ENCODE results near the gene CYB561D1. TPM values are rescaled to one million over a fixed set of nuclear protein-coding genes. Genes with fewer than 3 reads are reported as not detected.

CYB561D1 gene
- total and polyA plus RNA-seq, 12 donors = 4.4 to 21.2 (median 11.5) TPM

DNA sequence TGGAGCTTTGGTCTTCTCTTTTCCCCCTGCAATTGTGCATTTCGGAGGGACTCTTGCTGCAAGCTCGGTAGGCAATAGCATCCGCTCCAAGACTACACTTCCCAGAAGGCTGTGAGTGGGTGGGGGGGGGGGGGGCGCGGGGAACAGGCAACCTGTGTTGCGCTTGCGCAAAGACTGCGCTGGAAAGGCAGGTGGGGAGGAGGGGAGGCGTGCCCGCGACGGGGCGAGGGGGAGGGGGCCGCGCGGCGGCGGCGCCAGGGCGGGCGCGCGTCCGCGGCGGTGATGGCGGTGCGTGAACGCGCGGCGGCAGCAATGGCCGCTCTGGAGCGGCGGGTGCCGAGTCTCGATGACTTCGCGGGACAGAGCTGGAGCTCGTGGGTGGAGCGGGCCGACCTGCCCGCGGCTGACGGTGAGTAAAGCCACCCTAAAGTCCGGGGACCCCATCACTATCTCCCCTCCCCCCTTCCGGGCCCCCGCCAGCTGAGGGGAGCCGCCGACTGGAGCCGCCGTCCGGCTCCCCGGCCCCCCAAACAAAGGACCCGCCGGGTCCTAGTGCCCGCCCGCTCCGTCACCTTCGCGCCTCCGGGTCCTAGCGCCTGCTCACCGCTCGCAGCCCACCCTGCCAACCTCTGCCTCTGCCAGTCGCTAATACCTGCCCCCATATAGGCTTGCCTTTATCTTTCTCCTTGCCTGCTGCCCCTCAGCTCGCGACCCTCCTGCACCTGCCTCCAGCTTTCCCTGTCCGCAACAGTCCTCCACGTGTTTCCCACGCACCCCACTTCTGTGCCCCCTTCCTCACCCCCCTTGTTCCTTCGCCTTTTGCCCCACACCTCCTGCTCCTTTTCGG is 10.0 kb upstream of the CYB561D1 start, which contains the start of gene ATXN7L2:
TSS of gene ATXN7L2 (plus strand) at position 234 of the 847 bp plus-strand sequence. CDS start at position 283, 49 bp downstream.
- H3K9me3 ChIP-seq (replicated peaks in 1 of 3) = no peaks in the 10 kb centered on the region
- intact Hi-C loops (cut with DNase I) = loop anchor here (5.0 to 10.0 kb wide), 2 partner anchors 57 to 59 kb away; partner anchors contain the start of gene PSMA5 (in 2 of the 2)
- DNase-seq = peak; percentile 91 to 96 (median 94)

DNA sequence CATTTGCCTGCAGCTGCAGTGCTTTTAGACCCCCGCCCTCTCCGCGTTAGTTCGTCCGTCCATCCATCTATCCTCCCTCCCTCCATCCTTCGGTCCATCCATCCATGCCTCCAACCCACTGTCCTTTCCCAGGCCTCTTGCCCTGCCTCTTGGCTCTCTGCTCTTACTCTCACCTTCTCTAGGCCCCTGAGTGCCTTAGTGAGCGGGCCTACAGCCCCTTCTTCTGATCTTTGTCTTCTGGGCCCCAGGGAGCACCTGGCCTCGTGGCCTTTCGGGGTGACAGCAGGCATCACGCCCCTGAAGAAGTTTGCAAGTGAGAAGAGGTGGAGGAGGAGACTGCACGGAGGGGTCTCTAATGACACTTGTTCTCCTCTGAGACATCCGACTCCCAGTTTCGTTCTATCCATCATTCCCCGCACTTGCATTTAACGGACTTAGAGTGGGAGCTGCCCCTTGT is 9.3 kb upstream of the CYB561D1 start:
- no peak for DNase-seq
- 25 to 33% (median 28%) methylated on average over 15 of the region's 15 CpGs for WGBS, 4 donors
- H3K4me3 ChIP-seq = peak overlapping the region in 3 of 4 donors; percentile 38 to 88 (median 72)
- TF ChIP-seq, protein P1, sequence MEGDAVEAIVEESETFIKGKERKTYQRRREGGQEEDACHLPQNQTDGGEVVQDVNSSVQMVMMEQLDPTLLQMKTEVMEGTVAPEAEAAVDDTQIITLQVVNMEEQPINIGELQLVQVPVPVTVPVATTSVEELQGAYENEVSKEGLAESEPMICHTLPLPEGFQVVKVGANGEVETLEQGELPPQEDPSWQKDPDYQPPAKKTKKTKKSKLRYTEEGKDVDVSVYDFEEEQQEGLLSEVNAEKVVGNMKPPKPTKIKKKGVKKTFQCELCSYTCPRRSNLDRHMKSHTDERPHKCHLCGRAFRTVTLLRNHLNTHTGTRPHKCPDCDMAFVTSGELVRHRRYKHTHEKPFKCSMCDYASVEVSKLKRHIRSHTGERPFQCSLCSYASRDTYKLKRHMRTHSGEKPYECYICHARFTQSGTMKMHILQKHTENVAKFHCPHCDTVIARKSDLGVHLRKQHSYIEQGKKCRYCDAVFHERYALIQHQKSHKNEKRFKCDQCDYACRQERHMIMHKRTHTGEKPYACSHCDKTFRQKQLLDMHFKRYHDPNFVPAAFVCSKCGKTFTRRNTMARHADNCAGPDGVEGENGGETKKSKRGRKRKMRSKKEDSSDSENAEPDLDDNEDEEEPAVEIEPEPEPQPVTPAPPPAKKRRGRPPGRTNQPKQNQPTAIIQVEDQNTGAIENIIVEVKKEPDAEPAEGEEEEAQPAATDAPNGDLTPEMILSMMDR (IDR thresholded peaks at IDR 0.05) = no peak
- no peak for TF ChIP-seq POLR2A (IDR thresholded peaks at IDR 0.05)
- intact Hi-C loops (cut with DNase I) = loop anchor here (5.0 to 10.0 kb wide), 2 partner anchors 57 to 60 kb away; partner anchors contain the start of gene PSMA5 (in 2 of the 2)
- no peaks in the 10 kb centered on the region for H3K27me3 ChIP-seq
- H3K9me3 ChIP-seq (replicated peaks in 1 of 3) = no peaks in the 10 kb centered on the region
- peaks cover 0 to 3% of the 10 kb centered on the region in 2 donors for H3K36me3 ChIP-seq (replicated peaks in 1 of 2)
- H3K27ac ChIP-seq = no peak overlapping the region
- H3K4me1 ChIP-seq (replicated peaks in 1 of 2) = peaks cover 13 to 22% of the 10 kb centered on the region in 2 donors

More for the DNA sequence above, 10.0 kb upstream of the CYB561D1 start, which contains the start of gene ATXN7L2:
- TF ChIP-seq, protein P1 (IDR thresholded peaks at IDR 0.05) = no peak
- peak; percentile 47 to 70 for TF ChIP-seq POLR2A (IDR thresholded peaks at IDR 0.05)
- 0 to 1% (median 0%) methylated on average over 11 to 73 of the region's 73 CpGs for WGBS, 4 donors
- peaks cover 13 to 21% of the 10 kb centered on the region in 2 donors for H3K4me1 ChIP-seq (replicated peaks in 1 of 2)
- peaks cover 0 to 3% of the 10 kb centered on the region in 2 donors for H3K36me3 ChIP-seq (replicated peaks in 1 of 2)
- peak within 1 kb of the TSS in 3 of 4 donors; percentile 38 to 88 (median 72) for H3K4me3 ChIP-seq
- no peaks in the 10 kb centered on the region for H3K27me3 ChIP-seq
- H3K27ac ChIP-seq = peak within 1 kb of the TSS in 4 of 5 donors; percentile 75 to 97 (median 94)

DNA sequence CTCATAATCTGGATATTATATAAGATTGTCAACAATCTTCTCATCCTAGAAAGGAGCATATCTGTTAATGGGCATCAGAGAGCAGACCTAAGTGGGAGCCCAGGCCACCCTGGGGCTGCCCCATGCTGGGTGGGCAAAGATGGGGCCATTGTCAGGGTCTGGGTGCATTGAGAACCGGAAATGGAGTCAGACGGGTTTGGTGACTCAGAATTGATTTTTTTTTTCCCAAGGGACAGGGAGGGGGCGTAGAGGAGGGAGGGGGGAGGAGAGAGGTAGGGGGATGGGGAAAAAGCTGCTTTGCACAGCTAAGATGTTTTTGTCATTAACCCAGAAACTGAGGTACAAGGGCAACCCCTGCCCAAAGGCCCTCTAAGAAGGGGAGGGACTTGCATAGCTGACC is 8.9 kb upstream of the CYB561D1 start:
- TF ChIP-seq POLR2A (IDR thresholded peaks at IDR 0.05) = no peak
- TF ChIP-seq, protein P1 (IDR thresholded peaks at IDR 0.05) = no peak
- Histone ChIP-seq H3K4me3 (no peak overlapping the region), H3K9me3 (replicated peaks in 1 of 3) (no peaks in the 10 kb centered on the region), H3K27me3 (no peaks in the 10 kb centered on the region), H3K4me1 (replicated peaks in 1 of 2) (peaks cover 13 to 22% of the 10 kb centered on the region in 2 donors), H3K36me3 (replicated peaks in 1 of 2) (peaks cover 0 to 3% of the 10 kb centered on the region in 2 donors), H3K27ac (no peak overlapping the region)
- 4 to 23% (median 16%) methylated on average over 3 of the region's 3 CpGs for WGBS, 4 donors
- DNase-seq = no peak
- intact Hi-C loops (cut with DNase I) = loop anchor here in 1 of 2 donors (10.0 kb wide), 1 partner anchor 60 kb away; the partner anchor contains the start of gene PSMA5

DNA sequence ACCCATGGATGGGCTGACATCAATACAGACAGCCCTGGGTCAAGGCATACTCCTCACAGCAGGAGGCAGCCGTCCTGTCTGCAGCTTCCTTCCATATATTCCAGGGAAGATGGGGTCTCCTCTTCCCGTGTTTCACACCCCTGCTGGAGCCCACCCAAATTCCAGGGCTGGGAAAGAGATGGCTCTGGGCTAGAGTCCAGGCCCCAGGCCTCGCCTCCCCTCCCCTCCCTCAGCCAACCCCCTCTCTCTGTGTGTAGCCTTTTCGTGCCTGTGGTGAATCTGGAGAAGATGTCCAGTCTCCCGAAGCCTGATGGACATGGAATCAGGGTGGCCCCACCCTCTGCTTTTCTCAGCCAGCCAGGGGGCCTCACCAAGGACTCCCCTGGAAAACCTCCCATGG is 6.6 kb upstream of the CYB561D1 start:
- H3K36me3 ChIP-seq (replicated peaks in 1 of 2) = peaks cover 0 to 3% of the 10 kb centered on the region in 2 donors
- no peak overlapping the region for H3K27ac ChIP-seq
- H3K4me1 ChIP-seq (replicated peaks in 1 of 2) = peaks cover 21 to 39% of the 10 kb centered on the region in 2 donors
- H3K27me3 ChIP-seq = no peaks in the 10 kb centered on the region
- intact Hi-C loops (cut with DNase I) = loop anchor here in 1 of 2 donors (10.0 kb wide), 1 partner anchor 62 kb away; the partner anchor contains the start of gene PSMA5
- no peak overlapping the region for H3K4me3 ChIP-seq
- no peak for TF ChIP-seq POLR2A (IDR thresholded peaks at IDR 0.05)
- TF ChIP-seq, protein P1 (IDR thresholded peaks at IDR 0.05) = no peak
- WGBS, 4 donors = 17 to 83% (median 65%) methylated on average over 1 to 5 of the region's 5 CpGs
- no peaks in the 10 kb centered on the region for H3K9me3 ChIP-seq (replicated peaks in 1 of 3)
- DNase-seq = no peak
